ENCODE data around the gene TRIM4. TPM values are rescaled to one million over a fixed set of nuclear protein-coding genes. Genes with fewer than 3 reads are reported as not detected.
"Not testable (repeated sequence)": the region's sequence is repeated elsewhere in the genome, so short reads cannot be mapped to it uniquely, and the experiment has no call there.

The TRIM4 gene
- total RNA-seq, 8 experiments from 2014 or later, result 8.5 to 37.9 (median 11.9) TPM; not detected in 1

- in situ Hi-C loops (cut with MboI; ENCODE audit: low pct_unique_long_range_greater_than_20kb in 2 of 9, low sequenced_read_pairs in 9 of 9, unreplicated experiment in 9 of 9), result loop anchor here in 2 of 9 experiments (10.0 to 25.0 kb wide), 2 partner anchors 57 to 99 kb away; partner anchors contain the start of gene ZSCAN21 (in 1 of the 2)
- WGBS, 10 experiments, result 0 to 100% (median 68%) methylated on average over 1 to 2 of the region's 2 CpGs
- Histone ChIP-seq H3K4me3 (no peak overlapping the region), H3K4me1 (replicated peaks in 1 of 2) (no peaks in the 10 kb centered on the region), H3K27ac (no peak overlapping the region)
- ATAC-seq (replicated peaks in 6 of 8), result no peak
These were observed 19.0 kb upstream of the TRIM4 start for GRCh38 chr7:99938296-99938695.

GRCh38 chr7:99935009-99935408 lies 15.7 kb upstream of the TRIM4 start:
- peak in 2 of 8 experiments; percentile 61 to 77 for ATAC-seq (replicated peaks in 6 of 8)
- in situ Hi-C loops (cut with MboI; ENCODE audit: low pct_unique_long_range_greater_than_20kb in 2 of 9, low sequenced_read_pairs in 9 of 9, unreplicated experiment in 9 of 9), result loop anchor here in 2 of 9 experiments (10.0 to 25.0 kb wide), 2 partner anchors 60 to 102 kb away; partner anchors contain the start of gene ZSCAN21 (in 1 of the 2)
- WGBS, 10 experiments, result 4 to 60% (median 27%) methylated on average over 1 to 4 of the region's 4 CpGs; no CpG with 5 or more reads in 3 of the 10 experiments

GRCh38 chr7:99930376-99930775 lies 11.0 kb upstream of the TRIM4 start:
- Histone ChIP-seq H3K4me3 (no peak overlapping the region), H3K4me1 (replicated peaks in 1 of 2) (no peaks in the 10 kb centered on the region), H3K27ac (no peak overlapping the region)
- 46 to 80% (median 72%) methylated on average over 1 to 3 of the region's 3 CpGs; no CpG with 5 or more reads in 2 of the 10 experiments for WGBS, 10 experiments
- in situ Hi-C loops (cut with MboI; ENCODE audit: low pct_unique_long_range_greater_than_20kb in 2 of 9, low sequenced_read_pairs in 9 of 9, unreplicated experiment in 9 of 9), result loop anchor here in 2 of 9 experiments (10.0 to 25.0 kb wide), 2 partner anchors 64 to 107 kb away; partner anchors contain the start of gene ZSCAN21 (in 1 of the 2)
- ATAC-seq (replicated peaks in 6 of 8), result no peak

More at GRCh38 chr7:99935009-99935408, 15.7 kb upstream of the TRIM4 start:
- H3K27ac ChIP-seq; H3K4me3 ChIP-seq; H3K4me1 ChIP-seq (replicated peaks in 1 of 2): not testable (repeated sequence)

- WGBS, 10 experiments, result 0 to 67% (median 33%) methylated on average over 1 to 2 of the region's 2 CpGs; no CpG with 5 or more reads in 5 of the 10 experiments
- in situ Hi-C loops (cut with MboI; ENCODE audit: low pct_unique_long_range_greater_than_20kb in 2 of 9, low sequenced_read_pairs in 9 of 9, unreplicated experiment in 9 of 9), result loop anchor here in 2 of 9 experiments (10.0 to 25.0 kb wide), 2 partner anchors 65 to 108 kb away; partner anchors contain the start of gene ZSCAN21 (in 1 of the 2)
- peak in 2 of 8 experiments; percentile 13 to 41 for ATAC-seq (replicated peaks in 6 of 8)
- Histone ChIP-seq H3K27ac (no peak overlapping the region), H3K4me1 (replicated peaks in 1 of 2) (no peaks in the 10 kb centered on the region), H3K4me3 (no peak overlapping the region)
These were observed 10.4 kb upstream of the TRIM4 start for GRCh38 chr7:99929730-99930053.

- 2 to 100% (median 40%) methylated on average over 1 to 7 of the region's 22 CpGs; no CpG with 5 or more reads in 3 of the 10 experiments for WGBS, 10 experiments
These were observed 9.8 kb upstream of the TRIM4 start, which contains the start of gene GJC3 for GRCh38 chr7:99928994-99929729. TSS of gene GJC3 (minus strand) at chr7:99929620. CDS start at chr7:99929620, 0 bp downstream.

GRCh38 chr7:99928188-99928587 lies 8.9 kb upstream of the TRIM4 start:
- no peak for ATAC-seq (replicated peaks in 6 of 8)
- no peak overlapping the region for H3K27ac ChIP-seq
- no peaks in the 10 kb centered on the region for H3K4me1 ChIP-seq (replicated peaks in 1 of 2)
- in situ Hi-C loops (cut with MboI; ENCODE audit: low pct_unique_long_range_greater_than_20kb in 2 of 9, low sequenced_read_pairs in 9 of 9, unreplicated experiment in 9 of 9), result loop anchor here in 1 of 9 experiments (25.0 kb wide), 1 partner anchor 109 kb away; the partner anchor contains the start of gene ZSCAN21
- no peak overlapping the region for H3K4me3 ChIP-seq
- 0 to 100% (median 87%) methylated on average over 1 to 2 of the region's 2 CpGs; no CpG with 5 or more reads in 4 of the 10 experiments for WGBS, 10 experiments

More at GRCh38 chr7:99928994-99929729, 9.8 kb upstream of the TRIM4 start, which contains the start of gene GJC3:
- peak; percentile 91 to 99 (median 97) for ATAC-seq (replicated peaks in 6 of 8)
- no peaks in the 10 kb centered on the region for H3K4me1 ChIP-seq (replicated peaks in 1 of 2)
- H3K27ac ChIP-seq, result no peak within 1 kb of the TSS
- in situ Hi-C loops (cut with MboI; ENCODE audit: low pct_unique_long_range_greater_than_20kb in 2 of 9, low sequenced_read_pairs in 9 of 9, unreplicated experiment in 9 of 9), result loop anchor here in 1 of 9 experiments (25.0 kb wide), 1 partner anchor 108 kb away; the partner anchor contains the start of gene ZSCAN21
- peak within 1 kb of the TSS in 2 of 5 donors; percentile 3 to 10 for H3K4me3 ChIP-seq

- Histone ChIP-seq H3K27ac (no peak overlapping the region), H3K4me3 (no peak overlapping the region), H3K4me1 (replicated peaks in 1 of 2) (no peaks in the 10 kb centered on the region)
- in situ Hi-C loops (cut with MboI; ENCODE audit: low pct_unique_long_range_greater_than_20kb in 2 of 9, low sequenced_read_pairs in 9 of 9, unreplicated experiment in 9 of 9), result loop anchor here in 1 of 9 experiments (25.0 kb wide), 1 partner anchor 110 kb away; the partner anchor contains the start of gene ZSCAN21
- peak in 2 of 8 experiments; percentile 30 to 44 for ATAC-seq (replicated peaks in 6 of 8)
- 6 to 83% (median 62%) methylated on average over 1 to 5 of the region's 5 CpGs for WGBS, 10 experiments
These were observed 8.2 kb upstream of the TRIM4 start for GRCh38 chr7:99927536-99927935.

- Histone ChIP-seq H3K27ac (no peak overlapping the region), H3K4me1 (replicated peaks in 1 of 2) (no peaks in the 10 kb centered on the region), H3K4me3 (no peak overlapping the region)
- in situ Hi-C loops (cut with MboI; ENCODE audit: low pct_unique_long_range_greater_than_20kb in 2 of 9, low sequenced_read_pairs in 9 of 9, unreplicated experiment in 9 of 9), result loop anchor here in 1 of 9 experiments (25.0 kb wide), 1 partner anchor 111 kb away; the partner anchor contains the start of gene ZSCAN21
- no peak for ATAC-seq (replicated peaks in 6 of 8)
These were observed 7.0 kb upstream of the TRIM4 start for GRCh38 chr7:99926321-99926720.

GRCh38 chr7:99923200-99923599 lies 3.9 kb upstream of the TRIM4 start:
- peaks cover 6 to 9% of the 10 kb centered on the region in 2 donors for H3K4me1 ChIP-seq (replicated peaks in 1 of 2)
- WGBS, 10 experiments, result 73 to 100% (median 83%) methylated on average over 1 to 3 of the region's 3 CpGs; no CpG with 5 or more reads in 3 of the 10 experiments
- H3K4me3 ChIP-seq, result no peak overlapping the region
- ATAC-seq (replicated peaks in 6 of 8), result no peak
- in situ Hi-C loops (cut with MboI; ENCODE audit: low pct_unique_long_range_greater_than_20kb in 2 of 9, low sequenced_read_pairs in 9 of 9, unreplicated experiment in 9 of 9), result no loop called here
- H3K27ac ChIP-seq, result no peak overlapping the region

- Histone ChIP-seq H3K4me1 (replicated peaks in 1 of 2) (peaks cover 12 to 20% of the 10 kb centered on the region in 2 donors), H3K27ac (peak overlapping the region in 1 of 2 donors; percentile 91), H3K4me3 (peak overlapping the region in 4 of 5 donors; percentile 48 to 96 (median 82))
- no peak for ATAC-seq (replicated peaks in 6 of 8)
- in situ Hi-C loops (cut with MboI; ENCODE audit: low pct_unique_long_range_greater_than_20kb in 2 of 9, low sequenced_read_pairs in 9 of 9, unreplicated experiment in 9 of 9), result no loop called here
- 43 to 100% (median 86%) methylated on average over 1 to 3 of the region's 3 CpGs; no CpG with 5 or more reads in 1 of the 10 experiments for WGBS, 10 experiments
These were observed 819 bp upstream of the TRIM4 start for GRCh38 chr7:99920149-99920548.

GRCh38 chr7:99919814-99920112 lies 433 bp upstream of the TRIM4 start:
- 12 to 72% (median 23%) methylated on average over 1 to 4 of the region's 4 CpGs; no CpG with 5 or more reads in 4 of the 10 experiments for WGBS, 10 experiments
- H3K4me3 ChIP-seq, result peak overlapping the region in 4 of 5 donors; percentile 48 to 96 (median 82)
- peaks cover 12 to 20% of the 10 kb centered on the region in 2 donors for H3K4me1 ChIP-seq (replicated peaks in 1 of 2)
- H3K27ac ChIP-seq, result peak overlapping the region; percentile 83 to 91
- no peak for ATAC-seq (replicated peaks in 6 of 8)
- in situ Hi-C loops (cut with MboI; ENCODE audit: low pct_unique_long_range_greater_than_20kb in 2 of 9, low sequenced_read_pairs in 9 of 9, unreplicated experiment in 9 of 9), result no loop called here

GRCh38 chr7:99910976-99911375 lies 8.4 kb downstream of the TRIM4 start:
- in situ Hi-C loops (cut with MboI; ENCODE audit: low pct_unique_long_range_greater_than_20kb in 2 of 9, low sequenced_read_pairs in 9 of 9, unreplicated experiment in 9 of 9), result no loop called here
- Histone ChIP-seq H3K4me3 (no peak overlapping the region), H3K27ac (no peak overlapping the region), H3K4me1 (replicated peaks in 1 of 2) (no peaks in the 10 kb centered on the region)
- ATAC-seq (replicated peaks in 6 of 8), result no peak
- 88 to 100% (median 92%) methylated on average over 2 of the region's 2 CpGs; no CpG with 5 or more reads in 2 of the 10 experiments for WGBS, 10 experiments

- in situ Hi-C loops (cut with MboI; ENCODE audit: low pct_unique_long_range_greater_than_20kb in 2 of 9, low sequenced_read_pairs in 9 of 9, unreplicated experiment in 9 of 9), result no loop called here
- ATAC-seq (replicated peaks in 6 of 8), result no peak
- Histone ChIP-seq H3K4me3 (no peak overlapping the region), H3K4me1 (replicated peaks in 1 of 2) (no peaks in the 10 kb centered on the region), H3K27ac (no peak overlapping the region)
- WGBS, 10 experiments, result 71 to 100% (median 98%) methylated on average over 1 to 8 of the region's 10 CpGs
These were observed 17.7 kb downstream of the TRIM4 start for GRCh38 chr7:99901581-99901980.

Data from motor neuron (in vitro differentiated cells).